ENCODE results near the gene MYBPC1. TPM values are rescaled to one million over a fixed set of nuclear protein-coding genes. Genes with fewer than 3 reads are reported as not detected.

MYBPC1 gene
- total and polyA plus RNA-seq, 2 experiments from 2014 or later, result 0.18 TPM; not detected in 1

Small RNA genes lying within 50 kb of the gene (small RNA-seq; reads per million reads assigned to genes)
- gene RNY1P16 (ENCODE audit: low replicate concordance), result not detected

Other genes with a start within 250 kb of the MYBPC1 start
- 38.8 and 50.0 TPM in 2 replicates for gene ARL1, start 187.2 kb upstream of the MYBPC1 start, total RNA-seq (2014; rRNA removed; shearing (Covaris generic))
- gene ARL1, start 187.2 kb upstream of the MYBPC1 start, polyA plus RNA-seq (2016; fragmentation: Nextera tagmentation; extraction: Ambion mirVana), result 54.7 and 55.9 TPM in 2 replicates
- not detected in 2 replicates for gene SPIC, start 119.6 kb upstream of the MYBPC1 start, total RNA-seq (2014; rRNA removed; shearing (Covaris generic))
- gene SPIC, start 119.6 kb upstream of the MYBPC1 start, polyA plus RNA-seq (2016; fragmentation: Nextera tagmentation; extraction: Ambion mirVana), result not detected in 2 replicates
- gene CHPT1, start 102.7 kb downstream of the MYBPC1 start, total RNA-seq (2014; rRNA removed; shearing (Covaris generic)), result 23.0 and 42.6 TPM in 2 replicates
- 22.2 and 24.1 TPM in 2 replicates for gene CHPT1, start 102.7 kb downstream of the MYBPC1 start, polyA plus RNA-seq (2016; fragmentation: Nextera tagmentation; extraction: Ambion mirVana)
- 0.07 TPM in 1 of 2 replicates, not detected in the other for gene SYCP3, start 144.5 kb downstream of the MYBPC1 start, total RNA-seq (2014; rRNA removed; shearing (Covaris generic))
- 1.5 TPM in 2 replicates for gene SYCP3, start 144.5 kb downstream of the MYBPC1 start, polyA plus RNA-seq (2016; fragmentation: Nextera tagmentation; extraction: Ambion mirVana)
- gene GNPTAB, start 236.0 kb downstream of the MYBPC1 start, total RNA-seq (2014; rRNA removed; shearing (Covaris generic)), result 54.1 and 58.3 TPM in 2 replicates
- gene GNPTAB, start 236.0 kb downstream of the MYBPC1 start, polyA plus RNA-seq (2016; fragmentation: Nextera tagmentation; extraction: Ambion mirVana), result 21.6 and 23.6 TPM in 2 replicates

Measured in GM23338 (cell line).